ENCODE measurements around the gene GFM1. TPM values are rescaled to one million over a fixed set of nuclear protein-coding genes. Genes with fewer than 3 reads are reported as not detected.

Gene GFM1
- total and polyA plus RNA-seq, 2 of the 13 experiments (the other 11 are each of a cell fraction or from before 2014, with no cell fraction given), result 10.5 to 59.0 TPM

GRCh38 chr3:158644345-158644908, at the start of gene GFM1 (continued):
- TF ChIP-seq ZBTB33 (CRISPR knock-in tag; IDR thresholded peaks at IDR 0.05) (peak; percentile 82), MLX (CRISPR knock-in tag; IDR thresholded peaks at IDR 0.05) (0 out of 2 replicates have a peak, but pooled peaks have one; percentile 40), ATAD3A (CRISPR knock-in tag; IDR thresholded peaks at IDR 0.05) (0 out of 2 replicates have a peak, but pooled peaks have one; percentile 82), SMAD3 (CRISPR knock-in tag; IDR thresholded peaks at IDR 0.05) (peak; percentile 89), NFAT5 (CRISPR knock-in tag; IDR thresholded peaks at IDR 0.05) (0 out of 2 replicates have a peak, but pooled peaks have one; percentile 28), CHCHD3 (CRISPR knock-in tag; IDR thresholded peaks at IDR 0.05) (no peak), GPBP1L1 (CRISPR knock-in tag; IDR thresholded peaks at IDR 0.05) (no peak), DNMT3B (CRISPR knock-in tag; conservative IDR thresholded peaks at IDR 0.05) (peak; percentile 63; the same call in 1 of the 2 replicates), KLF15 (CRISPR knock-in tag; IDR thresholded peaks at IDR 0.05; ENCODE audit: borderline replicate concordance) (no peak; the same call in 1 of the 2 replicates), YEATS2 (CRISPR knock-in tag; IDR thresholded peaks at IDR 0.05; ENCODE audit: borderline replicate concordance) (peak; percentile 96), ETV6 (CRISPR knock-in tag; conservative IDR thresholded peaks at IDR 0.05) (peak; percentile 80; the same call in 1 of the 2 replicates), RELA (CRISPR knock-in tag; IDR thresholded peaks at IDR 0.05) (peak; percentile 23; the same call in 1 of the 2 replicates), ATRX (CRISPR knock-in tag; IDR thresholded peaks at IDR 0.05; ENCODE audit: borderline replicate concordance) (no peak), ZNF17 (CRISPR knock-in tag; IDR thresholded peaks at IDR 0.05) (no peak), CTCF (CRISPR knock-in tag; IDR thresholded peaks at IDR 0.05) (peak; percentile 98), ZNF644 (CRISPR knock-in tag; IDR thresholded peaks at IDR 0.05; ENCODE audit: low read depth) (peak; percentile 64), ZBTB20 (CRISPR knock-in tag; IDR thresholded peaks at IDR 0.05; ENCODE audit: borderline replicate concordance, low read depth) (peak; percentile 81; the same call in 1 of the 2 replicates), CREB1 (IDR thresholded peaks at IDR 0.05) (peak; percentile 73), CREB1 (CRISPR knock-in tag; IDR thresholded peaks at IDR 0.05) (peak; percentile 84)
